ENCODE measurements around the gene RAB17. TPM values are rescaled to one million over a fixed set of nuclear protein-coding genes. Genes with fewer than 3 reads are reported as not detected.

The RAB17 gene
- total and polyA plus RNA-seq, 2 of the 8 experiments (the other 6 are each of a cell fraction or from before 2014, with no cell fraction given): 42.6 to 83.4 TPM

DNA sequence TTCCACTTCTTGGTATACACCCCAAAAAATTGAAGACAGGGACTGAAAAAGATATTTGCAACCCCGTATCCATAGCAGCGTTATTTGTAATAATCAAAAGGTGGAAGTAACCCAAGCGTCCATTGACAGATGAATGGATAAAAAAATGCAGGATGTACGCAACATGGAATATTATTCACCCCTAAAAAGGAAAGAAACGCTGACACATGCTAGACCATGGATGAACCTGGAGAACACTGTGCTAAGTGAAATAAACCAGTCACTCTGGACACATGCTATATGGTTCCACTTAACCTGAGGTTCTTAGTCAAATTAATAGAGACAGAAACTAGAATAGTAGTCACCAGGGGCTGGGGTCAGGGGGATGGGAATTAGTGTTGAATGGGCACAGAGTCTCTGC lies 62.8 kb downstream of the RAB17 start:
- H3K9ac ChIP-seq (replicated peaks in 1 of 4; ENCODE audit: extremely low read depth in 1 of 4, low read depth in 3 of 4, low read length in 3 of 4): no peak overlapping the region
- no peaks in the 10 kb centered on the region for H3K27me3 ChIP-seq (replicated peaks in 1 of 4; ENCODE audit: control insufficient read depth in 3 of 4, extremely low read depth in 1 of 4, insufficient read depth in 3 of 4, low read length in 3 of 4)
- H4K8ac ChIP-seq (ENCODE audit: extremely low read depth, insufficient read depth, low read length): no peak overlapping the region
- H3K79me2 ChIP-seq (ENCODE audit: control insufficient read depth in 1 of 2, insufficient read depth in 2 of 2, low read length in 2 of 2): no peaks in the 10 kb centered on the region
- H3K23me2 ChIP-seq (ENCODE audit: low read depth, low read length): no peaks in the 10 kb centered on the region
- 95% methylated on average over 5 of the region's 5 CpGs; no CpG with 5 or more reads in 1 of the 2 experiments for WGBS, 2 experiments (ENCODE audit: extremely low coverage in 1 of 2, insufficient coverage in 1 of 2, insufficient read length in 1 of 2, insufficient replicate concordance in 2 of 2, low coverage in 1 of 2, low lambda C conversion rate in 2 of 2, missing lambda C conversion rate in 1 of 2)
- H2AK5ac ChIP-seq (ENCODE audit: low read depth, low read length): no peak overlapping the region
- H2BK15ac ChIP-seq (ENCODE audit: low read length): no peak overlapping the region
- no peak overlapping the region for H2BK12ac ChIP-seq (ENCODE audit: low read depth, low read length)
- TF ChIP-seq, protein P1, sequence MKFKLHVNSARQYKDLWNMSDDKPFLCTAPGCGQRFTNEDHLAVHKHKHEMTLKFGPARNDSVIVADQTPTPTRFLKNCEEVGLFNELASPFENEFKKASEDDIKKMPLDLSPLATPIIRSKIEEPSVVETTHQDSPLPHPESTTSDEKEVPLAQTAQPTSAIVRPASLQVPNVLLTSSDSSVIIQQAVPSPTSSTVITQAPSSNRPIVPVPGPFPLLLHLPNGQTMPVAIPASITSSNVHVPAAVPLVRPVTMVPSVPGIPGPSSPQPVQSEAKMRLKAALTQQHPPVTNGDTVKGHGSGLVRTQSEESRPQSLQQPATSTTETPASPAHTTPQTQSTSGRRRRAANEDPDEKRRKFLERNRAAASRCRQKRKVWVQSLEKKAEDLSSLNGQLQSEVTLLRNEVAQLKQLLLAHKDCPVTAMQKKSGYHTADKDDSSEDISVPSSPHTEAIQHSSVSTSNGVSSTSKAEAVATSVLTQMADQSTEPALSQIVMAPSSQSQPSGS (IDR thresholded peaks at IDR 0.05; ENCODE audit: low read length): no peak
- no peak for TF ChIP-seq SP1 (IDR thresholded peaks at IDR 0.05; ENCODE audit: low read depth, low read length)
- TF ChIP-seq MAFK (IDR thresholded peaks at IDR 0.05; ENCODE audit: low read depth, low read length): 0 out of 2 replicates have a peak, but pooled peaks have one; percentile 15
- no peak for TF ChIP-seq TEAD4 (IDR thresholded peaks at IDR 0.05; ENCODE audit: low read depth, low read length)
- no peak for TF ChIP-seq KDM4A (IDR thresholded peaks at IDR 0.05; ENCODE audit: low read depth, low read length, severe bottlenecking)
- H3K18ac ChIP-seq (ENCODE audit: extremely low read depth, low read length): no peak overlapping the region
- ChIA-PET POLR2A (ENCODE audit: partially characterized antibody) (interaction anchor here (1.2 kb wide), 1 partner anchor 9 kb away, joined by 3 read pairs; no protein-coding TSS in a partner anchor), CTCF (ENCODE audit: partially characterized antibody) (interaction anchor here (0.7 to 3.9 kb wide), 2 partner anchors 15 to 375 kb away, joined by 3 to 15 read pairs; no protein-coding TSS in a partner anchor)
- H3K23ac ChIP-seq (ENCODE audit: insufficient read length): no peak overlapping the region
- H2BK20ac ChIP-seq (ENCODE audit: low read length): no peak overlapping the region
- peaks cover 0 to 10% (median 0%) of the 10 kb centered on the region in 4 experiments; a peak in 3 of 8 replicates for H3K36me3 ChIP-seq (ENCODE audit: control insufficient read depth in 2 of 4, insufficient read depth in 4 of 4, low read length in 3 of 4)
- H3K4me1 ChIP-seq (replicated peaks in 1 of 4; ENCODE audit: control insufficient read depth in 3 of 4, insufficient read depth in 4 of 4, low read length in 3 of 4): no peaks in the 10 kb centered on the region; a peak in 1 of 7 replicates
- H3K27ac ChIP-seq (ENCODE audit: low read depth, low read length): no peak overlapping the region
- no peak overlapping the region for H2BK120ac ChIP-seq (replicated peaks; ENCODE audit: low read depth, low read length)
- FAIRE-seq (no peak), DNase-seq (ENCODE audit: low read depth in 1 of 2, low spot score in 2 of 2) (no peak)
- H3K9me3 ChIP-seq (ENCODE audit: insufficient read depth in 2 of 2, low read depth in 1 of 2, low read length in 1 of 2): no peaks in the 10 kb centered on the region
- H4K20me1 ChIP-seq (replicated peaks in 1 of 2; ENCODE audit: control insufficient read depth in 1 of 2, insufficient read depth in 2 of 2, low read length in 2 of 2): no peaks in the 10 kb centered on the region
- no peak overlapping the region for H4K5ac ChIP-seq (ENCODE audit: insufficient read length, low read depth, low read length)
- no peak overlapping the region for H2BK5ac ChIP-seq (ENCODE audit: low read depth, low read length)
- H3K79me1 ChIP-seq (ENCODE audit: low read depth, low read length): peaks cover 3% of the 10 kb centered on the region; the same call in 1 of the 2 replicates
- no peak overlapping the region for H4K91ac ChIP-seq (replicated peaks; ENCODE audit: insufficient read length, low read length)
- H3K4me3 ChIP-seq (ENCODE audit: extremely low read depth in 1 of 4, insufficient read depth in 2 of 4, low read depth in 3 of 4, low read length in 4 of 4): no peak overlapping the region
- no peak overlapping the region for H3K4me2 ChIP-seq (ENCODE audit: insufficient read depth in 1 of 2, low read depth in 2 of 2, low read length in 2 of 2)
- no peak overlapping the region for H3K14ac ChIP-seq (ENCODE audit: insufficient read length)
- H2AFZ ChIP-seq (ENCODE audit: low read length): no peak overlapping the region
- H3K4ac ChIP-seq (replicated peaks; ENCODE audit: insufficient read length, low read depth, low read length): no peak overlapping the region
- no peak overlapping the region for H3K56ac ChIP-seq (replicated peaks; ENCODE audit: insufficient read length, low read depth, low read length)

Measured in H1 (cell line).